Esophagus squamous epithelium (tissue), 4 donors: Measurements from ENCODE around the gene CXCL11.

Experiments used
- CTCF ChIP-seq, 6 experiments: fragments of 450-650 bp in 4 of 6; fragments of 200-600 bp in 2 of 6; sonication (generic) in 2 of 6; IDR thresholded peaks; one replicate each; pipeline ENCODE4 v1.5.1; 2016 to 2019; ENCODE audit warnings: antibody characterized with exemption in 6 of 6, mild to moderate bottlenecking in 4 of 6, moderate library complexity in 4 of 6
- POLR2A ChIP-seq, 4 donors: fragments of 450-650 bp; IDR thresholded peaks; one replicate each; pipeline ENCODE4 v1.6.1; 2017; ENCODE audit warnings: antibody characterized with exemption in 4 of 4, mild to moderate bottlenecking in 4 of 4, moderate library complexity in 3 of 4

GRCh38 chr4:76024065-76024464 lies 11.8 kb downstream of the CXCL11 start:
- TF ChIP-seq CTCF (IDR thresholded peaks at IDR 0.05) (no peak), POLR2A (IDR thresholded peaks at IDR 0.05) (no peak)
